Neural cell (in vitro differentiated cells): ENCODE measurements around the gene OR10S1. TPM values are rescaled to one million over a fixed set of nuclear protein-coding genes. Genes with fewer than 3 reads are reported as not detected.

Source experiments
- H2AFZ ChIP-seq: fragments of 200-600, 300-800 bp; sonication (generic), shearing (Covaris generic); 2 replicates; pipeline ENCODE4 v1.6.0; 2014; ENCODE audit warnings: low read depth, mild to moderate bottlenecking, antibody characterized with exemption, low read length, moderate library complexity
- H3F3A ChIP-seq: fragments of 200-600 bp; shearing (Covaris generic); 2 replicates; pipeline ENCODE4 v1.6.1; 2016; ENCODE audit warnings: mild to moderate bottlenecking, moderate library complexity, mixed read lengths, antibody characterized with exemption, low read length; ENCODE audit not compliant: insufficient read depth, poor library complexity, severe bottlenecking
- H3K27ac ChIP-seq: fragments of 200-600, 300-800 bp; sonication (generic), shearing (Covaris generic); 2 replicates; pipeline ENCODE4 v1.5.1; 2014; ENCODE audit warnings: mild to moderate bottlenecking, low read length, moderate library complexity
- H3K27me3 ChIP-seq: fragments of 300-800, 200-600 bp; sonication (generic), shearing (Covaris generic); 2 replicates; pipeline ENCODE4 v1.6.0; 2014; ENCODE audit warnings: mild to moderate bottlenecking, low read depth, low read length, moderate library complexity; ENCODE audit not compliant: insufficient read depth
- H3K36me3 ChIP-seq: fragments of 300-800, 200-600 bp; sonication (generic), shearing (Covaris generic); 2 replicates; pipeline ENCODE4 v1.5.1; 2014; ENCODE audit warnings: mild to moderate bottlenecking, antibody characterized with exemption, low read length, moderate library complexity; ENCODE audit not compliant: insufficient read depth
- H3K4me2 ChIP-seq: fragments of 300-800, 200-600 bp; sonication (generic), shearing (Covaris generic); 2 replicates; pipeline ENCODE4 v1.6.0; 2014; ENCODE audit warnings: mild to moderate bottlenecking, low read length
- H3K4me3 ChIP-seq: fragments of 300-800, 200-600 bp; sonication (generic), shearing (Covaris generic); 2 replicates; pipeline ENCODE4 v1.5.1; 2014; ENCODE audit warnings: mild to moderate bottlenecking, low read length, moderate library complexity
- H3K79me2 ChIP-seq: fragments of 200-600 bp; shearing (Covaris generic); replicated peaks from 2 replicates; pipeline ENCODE4 v1.6.0; 2014; ENCODE audit warnings: mild to moderate bottlenecking, low read length, moderate library complexity; ENCODE audit not compliant: insufficient read depth
- H3K9ac ChIP-seq: fragments of 300-800, 200-600 bp; sonication (generic), shearing (Covaris generic); 2 replicates; pipeline ENCODE4 v1.6.1; 2016; ENCODE audit warnings: mild to moderate bottlenecking, low read length, mixed read lengths
- H3K9me2 ChIP-seq: fragments of 200-600 bp; shearing (Covaris generic); 2 replicates; pipeline ENCODE4 v1.6.1; 2016; ENCODE audit warnings: mild to moderate bottlenecking, low read length, mixed read lengths; ENCODE audit not compliant: insufficient read depth
- H3K9me3 ChIP-seq: fragments of 200-600, 300-800 bp; sonication (generic), shearing (Covaris generic); 2 replicates; pipeline ENCODE4 v1.6.1; 2016; ENCODE audit warnings: mild to moderate bottlenecking, mixed run types, low read length, moderate library complexity, mixed read lengths
- H4K20me1 ChIP-seq: fragments of 200-600 bp; shearing (Covaris generic); 2 replicates; pipeline ENCODE4 v1.6.1; 2016; ENCODE audit warnings: mild to moderate bottlenecking, mixed run types; ENCODE audit not compliant: insufficient read depth
- CTCF ChIP-seq: fragments of 450-650 bp; IDR thresholded peaks from 2 replicates; pipeline ENCODE4 v1.5.1; 2014; ENCODE audit warnings: antibody characterized with exemption, mild to moderate bottlenecking, moderate library complexity; ENCODE audit not compliant: poor library complexity, severe bottlenecking
- EP300 ChIP-seq: fragments of 450-650 bp; conservative IDR thresholded peaks from 2 replicates; pipeline ENCODE4 v1.6.1; 2014; ENCODE audit warnings: antibody characterized with exemption, mild to moderate bottlenecking, moderate library complexity; ENCODE audit not compliant: poor library complexity, severe bottlenecking
- EZH2 ChIP-seq: fragments of 200-600, 300-800 bp; shearing (Covaris generic), sonication (generic); IDR thresholded peaks from 2 replicates; pipeline ENCODE4 v1.6.1; 2014; ENCODE audit warnings: antibody characterized with exemption, low read length, borderline replicate concordance, mild to moderate bottlenecking; ENCODE audit not compliant: insufficient read depth, poor library complexity, severe bottlenecking
- MXI1 ChIP-seq: fragments of 450-650 bp; conservative IDR thresholded peaks from 2 replicates; pipeline ENCODE4 v1.6.1; 2014; ENCODE audit warnings: antibody characterized with exemption, mild to moderate bottlenecking; ENCODE audit not compliant: poor library complexity, severe bottlenecking
- POLR2AphosphoS5 ChIP-seq: IDR thresholded peaks from 2 replicates; pipeline ENCODE4 v1.6.1; 2012
- RAD21 ChIP-seq: fragments of 450-650 bp; conservative IDR thresholded peaks from 2 replicates; pipeline ENCODE4 v1.6.1; 2014; ENCODE audit warnings: antibody characterized with exemption, mild to moderate bottlenecking, moderate library complexity
- SMC3 ChIP-seq: fragments of 450-650 bp; conservative IDR thresholded peaks from 2 replicates; pipeline ENCODE4 v1.6.1; 2014; ENCODE audit warnings: antibody characterized with exemption, mild to moderate bottlenecking, moderate library complexity; ENCODE audit not compliant: poor library complexity
- TAF1 ChIP-seq: IDR thresholded peaks from 2 replicates; pipeline ENCODE4 v1.6.1; 2012; ENCODE audit warnings: low read depth
- polyA plus RNA-seq: library from polyadenylated mRNA; depleted of rRNA; stranded (reverse); fragments of >200 nt; gene quantifications from 2 replicates; pipeline ENCODE4 v1.2.3, GENCODE V29; 2014
- TF ChIP-seq, protein P1 (sequence below): IDR thresholded peaks from 2 replicates; pipeline ENCODE4 v1.6.1; 2012; ENCODE audit warnings: borderline replicate concordance

Gene OR10S1
- polyA plus RNA-seq, 1 donor from 2014 or later = not detected

- Histone ChIP-seq H3K79me2 (no peaks in the 10 kb centered on the region), H2AFZ (no peak overlapping the region), H3K9me3 (no peaks in the 10 kb centered on the region), H3K27ac (no peak overlapping the region), H3F3A (no peaks in the 10 kb centered on the region), H3K4me3 (no peak overlapping the region), H4K20me1 (no peaks in the 10 kb centered on the region), H3K27me3 (no peaks in the 10 kb centered on the region), H3K9ac (no peak overlapping the region), H3K4me2 (no peak overlapping the region), H3K36me3 (no peaks in the 10 kb centered on the region), H3K9me2 (no peaks in the 10 kb centered on the region)
- no peak for TF ChIP-seq SMC3
- TF ChIP-seq, protein P1, sequence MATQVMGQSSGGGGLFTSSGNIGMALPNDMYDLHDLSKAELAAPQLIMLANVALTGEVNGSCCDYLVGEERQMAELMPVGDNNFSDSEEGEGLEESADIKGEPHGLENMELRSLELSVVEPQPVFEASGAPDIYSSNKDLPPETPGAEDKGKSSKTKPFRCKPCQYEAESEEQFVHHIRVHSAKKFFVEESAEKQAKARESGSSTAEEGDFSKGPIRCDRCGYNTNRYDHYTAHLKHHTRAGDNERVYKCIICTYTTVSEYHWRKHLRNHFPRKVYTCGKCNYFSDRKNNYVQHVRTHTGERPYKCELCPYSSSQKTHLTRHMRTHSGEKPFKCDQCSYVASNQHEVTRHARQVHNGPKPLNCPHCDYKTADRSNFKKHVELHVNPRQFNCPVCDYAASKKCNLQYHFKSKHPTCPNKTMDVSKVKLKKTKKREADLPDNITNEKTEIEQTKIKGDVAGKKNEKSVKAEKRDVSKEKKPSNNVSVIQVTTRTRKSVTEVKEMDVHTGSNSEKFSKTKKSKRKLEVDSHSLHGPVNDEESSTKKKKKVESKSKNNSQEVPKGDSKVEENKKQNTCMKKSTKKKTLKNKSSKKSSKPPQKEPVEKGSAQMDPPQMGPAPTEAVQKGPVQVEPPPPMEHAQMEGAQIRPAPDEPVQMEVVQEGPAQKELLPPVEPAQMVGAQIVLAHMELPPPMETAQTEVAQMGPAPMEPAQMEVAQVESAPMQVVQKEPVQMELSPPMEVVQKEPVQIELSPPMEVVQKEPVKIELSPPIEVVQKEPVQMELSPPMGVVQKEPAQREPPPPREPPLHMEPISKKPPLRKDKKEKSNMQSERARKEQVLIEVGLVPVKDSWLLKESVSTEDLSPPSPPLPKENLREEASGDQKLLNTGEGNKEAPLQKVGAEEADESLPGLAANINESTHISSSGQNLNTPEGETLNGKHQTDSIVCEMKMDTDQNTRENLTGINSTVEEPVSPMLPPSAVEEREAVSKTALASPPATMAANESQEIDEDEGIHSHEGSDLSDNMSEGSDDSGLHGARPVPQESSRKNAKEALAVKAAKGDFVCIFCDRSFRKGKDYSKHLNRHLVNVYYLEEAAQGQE = no peak
- TF ChIP-seq POLR2AphosphoS5 = no peak
- no peak for TF ChIP-seq RAD21
- no peak for TF ChIP-seq MXI1
- no peak for TF ChIP-seq CTCF
- TF ChIP-seq EP300 = no peak
- TF ChIP-seq EZH2 = no peak
- no peak for TF ChIP-seq TAF1
Measured at GRCh38 chr11:123973816-123974215, 3.8 kb downstream of the OR10S1 start.

- Histone ChIP-seq H3K36me3 (no peaks in the 10 kb centered on the region), H3K4me2 (no peak overlapping the region), H3K79me2 (no peaks in the 10 kb centered on the region), H3K9me3 (no peaks in the 10 kb centered on the region), H2AFZ (no peak overlapping the region), H3F3A (no peaks in the 10 kb centered on the region), H3K9ac (no peak overlapping the region), H3K27ac (no peak overlapping the region), H4K20me1 (no peaks in the 10 kb centered on the region), H3K9me2 (no peaks in the 10 kb centered on the region), H3K27me3 (no peaks in the 10 kb centered on the region), H3K4me3 (no peak overlapping the region)
- TF ChIP-seq POLR2AphosphoS5 = no peak
- TF ChIP-seq SMC3 = no peak
- no peak for TF ChIP-seq EP300
Measured at GRCh38 chr11:123956752-123957151, 20.8 kb downstream of the OR10S1 start.

- Histone ChIP-seq H3K9ac (no peak overlapping the region), H3K27ac (no peak overlapping the region), H3K9me3 (no peaks in the 10 kb centered on the region), H3K27me3 (no peaks in the 10 kb centered on the region), H3K36me3 (no peaks in the 10 kb centered on the region), H4K20me1 (no peaks in the 10 kb centered on the region), H3K4me3 (no peak overlapping the region), H3K4me2 (no peak overlapping the region), H3F3A (no peaks in the 10 kb centered on the region), H3K9me2 (no peaks in the 10 kb centered on the region), H2AFZ (no peak overlapping the region), H3K79me2 (no peaks in the 10 kb centered on the region)
- TF ChIP-seq EZH2 = no peak
- TF ChIP-seq POLR2AphosphoS5 = no peak
- no peak for TF ChIP-seq MXI1
- TF ChIP-seq SMC3 = no peak
- no peak for TF ChIP-seq CTCF
- TF ChIP-seq, protein P1 = no peak
- no peak for TF ChIP-seq TAF1
- TF ChIP-seq RAD21 = no peak
- no peak for TF ChIP-seq EP300
Measured at GRCh38 chr11:123945132-123945531, 32.4 kb downstream of the OR10S1 start.
